Esophagus (tissue), 2 donors: Measurements from ENCODE around the gene SPATA31C1. TPM values are rescaled to one million over a fixed set of nuclear protein-coding genes. Genes with fewer than 3 reads are reported as not detected.

Experiments
- H3K27ac ChIP-seq, 2 donors: one replicate each; pipeline ENCODE4 v1.5.1; 2013; ENCODE audit warnings: low read depth in 2 of 2, mild to moderate bottlenecking in 2 of 2, inconsistent platforms in 1 of 2, low read length in 1 of 2, moderate library complexity in 1 of 2
- H3K27me3 ChIP-seq, 2 donors: one replicate each; pipeline ENCODE4 v1.6.1; 2013; ENCODE audit warnings: low read length in 2 of 2, control low read depth in 1 of 2, mild to moderate bottlenecking in 1 of 2; ENCODE audit not compliant: insufficient read depth in 2 of 2, control insufficient read depth in 1 of 2
- H3K36me3 ChIP-seq, 2 donors: one replicate each; pipeline ENCODE4 v1.6.1; 2013; ENCODE audit warnings: low read length in 1 of 2; ENCODE audit not compliant: control insufficient read depth in 2 of 2, insufficient read depth in 2 of 2
- H3K4me1 ChIP-seq, 2 donors: one replicate each; pipeline ENCODE4 v1.6.1; 2013; ENCODE audit warnings: low read length in 1 of 2; ENCODE audit not compliant: control insufficient read depth in 2 of 2, insufficient read depth in 2 of 2
- H3K4me3 ChIP-seq, 2 donors: one replicate each; pipeline ENCODE4 v1.5.1; 2013; ENCODE audit warnings: low read length in 2 of 2, mild to moderate bottlenecking in 2 of 2, low read depth in 1 of 2, moderate library complexity in 1 of 2
- H3K9me3 ChIP-seq, 2 donors: one replicate each; pipeline ENCODE4 v1.6.1; 2013; ENCODE audit warnings: mild to moderate bottlenecking in 2 of 2, low read depth in 1 of 2, low read length in 1 of 2, moderate library complexity in 1 of 2; ENCODE audit not compliant: control insufficient read depth in 2 of 2, insufficient read depth in 1 of 2
- WGBS, 2 donors: extraction: QIAGEN DNeasy Blood & Tissue Kit; methylation state at CpG; one replicate each; pipeline ENCODE4 v1.1.7; 2013; 5-methylcytosine and 5-hydroxymethylcytosine counted together
- polyA plus RNA-seq, 2 donors: library from polyadenylated mRNA; stranded (reverse); fragments of 200-250 nt; gene quantifications; one replicate each; pipeline ENCODE4 v1.2.3, GENCODE V29; 2013
- donor health status: healthy with polysubstance abuse.
- donor health status: Bipolar disorder and iron deficiency.

The SPATA31C1 gene
- polyA plus RNA-seq, 2 donors, result not detected

DNA sequence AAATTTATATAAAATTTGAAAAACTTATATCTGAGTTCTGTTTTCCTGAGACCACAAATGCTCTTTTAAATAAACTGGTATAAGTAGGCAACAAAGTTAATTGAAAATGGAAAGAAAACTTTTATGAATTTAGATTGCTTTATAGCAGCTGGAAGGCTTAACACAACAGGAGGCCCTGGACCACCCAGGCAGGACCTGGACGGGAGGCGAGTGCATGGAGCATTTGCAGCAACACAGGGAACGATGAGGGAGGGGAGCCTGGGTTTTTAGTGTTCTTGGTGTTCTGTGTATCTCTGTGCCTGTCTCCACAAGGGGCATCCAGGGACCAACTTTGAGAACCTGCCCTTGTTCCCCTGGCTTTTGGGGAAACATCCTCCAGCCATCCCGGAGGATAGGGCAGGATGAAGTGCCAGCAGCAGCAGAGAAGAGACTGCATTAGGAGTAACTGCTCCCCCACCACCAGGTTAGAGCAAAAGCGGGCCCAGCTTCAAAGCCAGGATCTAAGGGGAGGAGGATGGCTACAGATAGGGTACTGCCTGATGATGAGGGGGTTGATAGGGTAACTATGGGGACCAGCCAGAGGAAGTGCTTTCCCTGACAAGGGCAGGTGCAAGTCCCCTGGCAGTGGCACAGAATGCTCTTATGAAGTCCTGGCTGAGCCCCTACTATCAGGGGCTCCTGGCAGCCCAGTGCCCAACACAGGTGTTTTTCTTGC is 41.8 kb upstream of the SPATA31C1 start:
- H3K27me3 ChIP-seq, result no peaks in the 10 kb centered on the region
- 74 to 86% methylated on average over 5 of the region's 5 CpGs for WGBS, 2 donors
- no peak overlapping the region for H3K4me3 ChIP-seq
- H3K36me3 ChIP-seq, result no peaks in the 10 kb centered on the region
- no peaks in the 10 kb centered on the region for H3K9me3 ChIP-seq
- no peaks in the 10 kb centered on the region for H3K4me1 ChIP-seq
- no peak overlapping the region for H3K27ac ChIP-seq

DNA sequence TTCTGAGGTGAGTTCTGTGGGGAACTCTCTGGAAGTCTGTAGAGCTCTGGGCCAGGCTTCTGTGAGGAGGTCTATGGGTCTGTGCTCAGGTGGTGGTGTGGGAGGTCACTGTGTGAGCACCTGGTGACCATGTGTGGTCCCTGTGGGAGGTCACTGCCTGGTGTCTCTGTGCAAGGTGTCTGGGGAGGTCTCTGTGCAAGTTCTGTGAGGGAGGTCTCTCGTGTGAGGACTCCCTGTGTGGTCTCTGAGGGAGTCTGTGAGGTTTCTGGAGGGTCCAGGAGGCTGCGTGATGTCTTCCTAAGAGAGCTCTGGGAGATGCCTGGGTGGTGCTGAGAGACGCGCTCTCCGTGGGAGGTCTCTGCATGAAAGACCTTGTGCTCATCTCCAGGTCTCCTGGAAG is 41.1 kb upstream of the SPATA31C1 start:
- H3K27me3 ChIP-seq, result no peaks in the 10 kb centered on the region
- no peak overlapping the region for H3K4me3 ChIP-seq
- no peaks in the 10 kb centered on the region for H3K36me3 ChIP-seq
- no peaks in the 10 kb centered on the region for H3K9me3 ChIP-seq
- no peak overlapping the region for H3K27ac ChIP-seq
- H3K4me1 ChIP-seq, result no peaks in the 10 kb centered on the region
- 87 to 89% methylated on average over 5 of the region's 5 CpGs for WGBS, 2 donors

DNA sequence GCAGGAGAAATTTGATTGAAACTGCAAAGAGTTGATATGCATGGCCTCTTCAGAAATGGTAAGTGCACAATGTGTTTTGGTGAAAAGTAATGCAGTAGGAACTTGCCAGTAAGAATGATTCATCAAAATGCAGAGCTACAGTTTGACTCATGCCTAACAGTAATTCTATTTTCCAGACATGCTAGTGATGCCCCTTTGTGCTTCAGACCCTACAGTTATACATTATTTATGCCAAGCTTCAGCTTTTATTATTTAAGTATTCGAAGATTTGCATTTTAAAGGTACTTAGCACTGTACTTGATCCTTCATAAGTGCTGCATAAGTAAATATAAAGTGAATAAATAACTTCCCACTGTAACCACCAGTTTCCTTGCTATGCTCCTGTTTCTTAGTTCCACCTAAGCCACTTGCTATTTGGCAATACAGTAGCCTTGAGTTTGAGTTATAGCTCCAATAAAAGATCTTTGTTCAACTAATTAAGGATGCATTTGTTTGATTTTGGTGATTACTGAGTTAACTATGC is 38.7 kb upstream of the SPATA31C1 start:
- WGBS, 2 donors, result 71 to 77% methylated on average over 1 of the region's 1 CpG
- Histone ChIP-seq H3K9me3 (no peaks in the 10 kb centered on the region), H3K27me3 (no peaks in the 10 kb centered on the region), H3K36me3 (no peaks in the 10 kb centered on the region), H3K27ac (no peak overlapping the region), H3K4me3 (no peak overlapping the region), H3K4me1 (no peaks in the 10 kb centered on the region)

DNA sequence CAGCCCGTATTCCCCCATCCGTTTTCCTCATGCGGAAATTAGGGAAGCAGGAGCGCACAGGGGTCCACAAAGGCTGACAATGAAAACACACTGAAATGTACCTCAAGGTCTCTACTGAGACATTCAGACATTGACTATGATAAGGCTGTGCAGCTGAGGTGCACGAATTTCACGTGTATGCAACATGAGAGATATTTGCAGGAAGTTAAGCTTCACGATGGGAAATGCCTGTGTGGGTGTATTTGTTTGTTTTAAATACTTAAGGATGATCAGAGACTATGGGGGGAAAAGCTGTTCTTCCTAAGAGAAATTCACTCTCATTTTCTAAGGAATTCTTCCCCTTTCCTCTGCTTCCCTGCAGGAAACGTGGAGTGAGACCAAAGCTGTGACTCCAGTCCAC is 37.6 kb upstream of the SPATA31C1 start:
- Histone ChIP-seq H3K36me3 (no peaks in the 10 kb centered on the region), H3K4me1 (no peaks in the 10 kb centered on the region), H3K27ac (no peak overlapping the region), H3K9me3 (no peaks in the 10 kb centered on the region), H3K4me3 (no peak overlapping the region), H3K27me3 (no peaks in the 10 kb centered on the region)
- 55 to 64% methylated on average over 8 of the region's 8 CpGs for WGBS, 2 donors

DNA sequence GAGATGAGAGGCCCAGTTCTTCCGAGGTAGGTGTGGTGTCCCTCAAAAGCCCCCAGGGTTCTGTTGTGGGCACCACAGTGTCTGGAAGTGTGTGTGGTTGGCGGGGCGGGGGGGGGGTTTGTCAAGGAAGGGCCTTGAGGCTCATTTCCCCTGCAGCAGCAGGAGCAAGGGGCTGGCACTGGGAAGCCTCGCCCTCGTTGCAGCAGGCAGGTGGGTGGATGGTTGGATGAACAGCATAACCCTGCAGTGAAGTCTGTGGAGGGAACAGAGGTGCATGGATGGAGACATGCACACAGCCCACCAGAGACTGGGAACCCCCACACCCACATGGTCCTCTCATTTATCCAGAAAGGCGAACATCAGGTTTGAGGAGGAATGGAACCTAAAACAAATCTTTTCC is 37.1 kb upstream of the SPATA31C1 start:
- no peak overlapping the region for H3K4me3 ChIP-seq
- no peaks in the 10 kb centered on the region for H3K36me3 ChIP-seq
- no peaks in the 10 kb centered on the region for H3K27me3 ChIP-seq
- no peak overlapping the region for H3K27ac ChIP-seq
- no peaks in the 10 kb centered on the region for H3K9me3 ChIP-seq
- WGBS, 2 donors, result 71 to 87% methylated on average over 6 of the region's 6 CpGs
- H3K4me1 ChIP-seq, result no peaks in the 10 kb centered on the region

DNA sequence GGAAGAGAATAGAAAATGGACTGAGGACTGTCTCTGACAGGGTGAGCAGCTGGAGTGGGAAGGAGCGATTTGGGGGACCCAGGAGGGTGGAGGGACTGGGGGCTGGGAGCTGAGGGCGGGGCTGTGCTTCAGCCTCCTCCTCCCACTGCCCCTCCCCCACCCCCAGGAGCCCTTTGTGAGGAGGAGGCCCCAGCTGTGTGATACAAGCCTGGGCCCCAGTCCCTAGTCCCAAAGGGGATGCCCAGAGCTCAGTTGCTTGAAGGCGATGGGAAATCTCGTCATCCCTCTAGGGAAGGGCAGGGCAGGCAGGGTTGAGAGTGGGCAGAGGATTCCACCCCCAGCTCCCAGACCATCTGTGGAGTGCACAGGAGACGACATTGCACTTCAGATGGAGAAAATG is 35.1 kb upstream of the SPATA31C1 start, which contains the start of gene SPATA31E1:
Gene SPATA31E1, plus strand, starts transcription at position 251 of the 400 bp plus-strand sequence. Its CDS starts 15 bp downstream, at position 266.
- Histone ChIP-seq H3K4me3 (no peak within 1 kb of the TSS), H3K4me1 (no peaks in the 10 kb centered on the region), H3K36me3 (no peaks in the 10 kb centered on the region), H3K27me3 (no peaks in the 10 kb centered on the region), H3K9me3 (no peaks in the 10 kb centered on the region), H3K27ac (no peak within 1 kb of the TSS)
- 64 to 70% methylated on average over 5 of the region's 5 CpGs for WGBS, 2 donors

DNA sequence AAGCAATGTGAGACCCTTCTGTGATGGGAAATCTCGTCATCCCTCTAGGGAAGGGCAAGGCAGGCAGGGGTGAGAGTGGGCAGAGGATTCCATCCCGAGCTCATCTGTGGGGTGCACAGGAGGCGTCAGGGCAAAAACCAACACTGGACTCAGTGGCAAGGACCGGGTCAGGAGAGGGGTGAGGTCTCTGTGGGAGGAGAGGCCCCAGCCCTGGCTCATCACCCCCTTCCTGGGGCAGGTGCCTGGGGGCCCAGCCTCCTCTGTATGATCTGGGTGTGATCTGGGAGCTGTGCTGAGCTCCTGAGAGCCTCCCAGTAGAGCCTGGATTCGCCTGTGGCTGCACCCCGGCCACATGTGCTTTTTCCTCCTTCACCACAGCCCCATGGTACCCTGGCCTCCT is 34.5 kb upstream of the SPATA31C1 start:
- no peak overlapping the region for H3K27ac ChIP-seq
- no peaks in the 10 kb centered on the region for H3K27me3 ChIP-seq
- H3K4me3 ChIP-seq, result no peak overlapping the region
- H3K9me3 ChIP-seq, result no peaks in the 10 kb centered on the region
- no peaks in the 10 kb centered on the region for H3K4me1 ChIP-seq
- H3K36me3 ChIP-seq, result no peaks in the 10 kb centered on the region
- WGBS, 2 donors, result 84 to 85% methylated on average over 6 of the region's 6 CpGs

DNA sequence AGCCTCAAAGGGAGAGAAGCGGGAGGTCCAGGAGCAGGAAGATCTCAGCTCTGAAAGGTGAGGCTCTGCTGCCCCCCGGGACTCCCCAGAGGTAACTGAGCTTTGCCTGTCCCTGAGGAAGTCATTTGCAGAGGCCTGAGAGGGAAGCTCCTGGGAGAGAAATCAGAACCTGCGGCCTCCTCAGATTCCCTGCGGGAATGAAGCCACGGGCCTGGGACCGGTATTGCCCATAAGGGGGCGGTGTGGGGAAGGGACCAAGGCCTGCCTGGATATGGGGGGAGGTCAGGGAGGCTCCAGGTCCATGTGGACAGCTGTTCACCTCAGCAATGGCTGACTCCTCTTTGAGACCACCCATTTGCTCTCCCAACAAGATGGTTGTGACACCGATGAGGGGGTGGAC is 33.8 kb upstream of the SPATA31C1 start:
- H3K4me3 ChIP-seq, result no peak overlapping the region
- no peak overlapping the region for H3K27ac ChIP-seq
- no peaks in the 10 kb centered on the region for H3K9me3 ChIP-seq
- no peaks in the 10 kb centered on the region for H3K4me1 ChIP-seq
- 75 to 80% methylated on average over 8 of the region's 8 CpGs for WGBS, 2 donors
- H3K27me3 ChIP-seq, result no peaks in the 10 kb centered on the region
- no peaks in the 10 kb centered on the region for H3K36me3 ChIP-seq

DNA sequence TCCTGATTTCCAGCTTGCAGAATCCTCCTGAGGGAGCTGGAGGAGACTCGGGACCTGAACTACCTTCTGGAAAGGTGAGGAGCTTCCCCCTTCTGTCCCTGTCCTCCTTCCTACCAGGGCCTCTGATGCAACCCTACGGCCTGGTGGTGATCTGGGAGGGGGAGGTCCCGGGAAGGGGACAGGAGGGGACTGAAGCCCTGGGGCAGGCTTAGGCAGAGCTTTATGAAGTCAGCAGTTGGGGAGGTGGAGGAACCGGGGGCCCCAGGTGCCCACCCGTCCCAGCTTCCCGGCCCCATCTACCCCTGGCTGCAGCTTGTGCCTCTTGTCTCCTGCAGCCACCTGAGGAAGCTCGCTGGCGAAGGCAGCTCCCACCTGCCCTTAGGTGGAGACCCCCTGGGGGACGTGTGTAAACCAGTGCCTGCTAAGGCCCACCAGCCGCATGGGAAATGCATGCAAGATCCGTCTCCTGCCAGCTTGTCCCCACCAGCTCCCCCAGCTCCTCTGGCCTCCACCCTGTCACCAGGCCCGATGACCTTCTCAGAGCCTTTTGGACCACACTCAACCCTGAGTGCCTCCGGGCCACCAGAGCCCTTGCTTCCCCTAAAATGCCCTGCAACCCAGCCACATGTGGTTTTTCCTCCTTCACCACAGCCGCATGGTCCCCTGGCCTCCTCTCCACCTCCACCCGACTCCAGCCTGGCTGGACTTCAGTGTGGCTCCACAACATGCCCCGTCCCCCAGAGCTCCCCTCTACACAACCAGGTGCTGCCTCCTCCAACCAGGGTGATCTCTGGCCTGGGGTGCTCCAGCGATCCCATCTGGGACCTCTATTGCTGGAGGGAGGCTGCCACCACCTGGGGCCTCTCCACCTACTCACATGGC is 32.9 kb upstream of the SPATA31C1 start:
- Histone ChIP-seq H3K27ac (no peak overlapping the region), H3K27me3 (no peaks in the 10 kb centered on the region), H3K4me3 (no peak overlapping the region), H3K4me1 (no peaks in the 10 kb centered on the region), H3K9me3 (no peaks in the 10 kb centered on the region), H3K36me3 (no peaks in the 10 kb centered on the region)
- 89% methylated on average over 17 of the region's 17 CpGs for WGBS, 2 donors
